ENCODE data around the gene XG.
"Not testable (repeated sequence)": the region's sequence is repeated elsewhere in the genome, so short reads cannot be mapped to it uniquely, and the experiment has no call there.

XG gene

DNA sequence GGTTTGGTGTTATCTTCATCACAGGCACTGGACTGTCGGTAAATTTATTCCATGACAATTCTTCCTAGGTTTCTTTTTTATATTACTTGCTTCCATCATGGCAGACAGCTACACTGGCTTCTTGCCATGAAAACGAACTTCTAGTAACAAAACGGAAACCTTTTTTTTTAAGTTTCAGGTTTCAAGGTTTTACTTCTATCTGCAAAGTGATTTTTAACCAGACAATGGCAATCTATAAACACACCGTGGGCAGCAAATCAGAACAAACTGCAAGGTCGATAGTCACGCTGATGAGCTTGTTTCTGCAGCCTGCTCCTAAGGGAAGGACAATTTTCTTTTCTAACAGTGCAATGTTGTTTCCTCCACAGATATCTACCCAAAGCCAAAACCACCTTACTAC, 29.9 kb downstream of the XG start:
- DNase-seq, result no peak

DNA sequence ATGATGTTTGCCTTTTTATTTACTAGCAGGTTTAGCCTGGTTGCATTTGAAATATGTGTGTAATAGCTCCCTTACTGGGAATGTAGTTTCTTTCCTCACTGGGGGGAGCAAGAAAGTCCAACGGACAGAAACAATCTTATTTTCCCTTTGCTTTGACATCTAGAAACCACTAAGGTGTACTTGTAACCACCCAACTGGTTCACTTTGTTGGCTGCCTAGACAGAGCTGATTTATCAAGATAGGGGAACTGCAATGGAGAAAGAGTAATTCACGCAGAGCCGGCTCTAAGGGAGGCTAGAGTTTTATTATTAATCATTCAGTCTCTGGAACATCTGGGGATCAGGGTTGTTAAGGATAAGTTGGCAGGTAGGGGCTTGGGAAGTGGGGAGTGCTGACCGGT, 30.3 kb downstream of the XG start:
- no peak for DNase-seq

DNA sequence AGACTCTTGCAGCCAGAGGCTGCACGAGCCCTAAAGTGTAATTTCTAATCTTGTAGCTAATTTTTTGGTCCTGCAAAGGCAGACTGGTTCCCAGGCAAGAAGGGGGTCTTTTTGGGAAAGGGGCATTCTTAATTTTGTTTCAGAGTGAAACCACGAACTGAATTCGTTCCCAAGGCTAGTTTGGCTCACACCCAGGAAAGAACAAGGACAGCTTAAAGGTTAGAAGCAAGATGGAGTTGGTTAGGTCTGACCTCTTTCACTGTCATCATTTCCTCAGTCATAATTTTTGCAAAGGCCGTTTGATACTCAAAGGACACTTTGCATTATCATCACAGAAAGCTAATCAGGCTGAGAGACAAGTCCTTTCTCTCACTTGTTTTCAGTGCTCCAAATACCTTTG, 30.9 kb downstream of the XG start:
- no peak for DNase-seq

DNA sequence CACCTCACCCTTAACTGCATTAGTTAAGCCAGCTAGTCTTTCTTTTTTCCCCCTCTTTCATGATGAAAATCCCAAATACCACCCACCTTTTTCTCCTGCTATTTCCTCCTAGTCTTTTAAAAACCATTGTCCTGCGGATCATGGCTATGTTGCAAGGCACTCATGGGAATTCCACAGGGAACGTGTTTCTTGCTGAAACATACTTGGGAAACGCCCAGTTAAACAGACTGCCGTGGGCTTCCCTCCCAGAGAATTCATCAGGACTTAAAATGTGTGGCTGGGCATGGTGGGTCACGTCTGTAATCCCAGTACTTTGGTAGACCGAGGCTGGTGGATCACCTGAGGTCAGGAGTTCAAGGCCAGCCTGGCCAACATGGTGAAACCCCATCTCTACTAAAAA, 32.2 kb downstream of the XG start:
- DNase-seq, result no peak

DNA sequence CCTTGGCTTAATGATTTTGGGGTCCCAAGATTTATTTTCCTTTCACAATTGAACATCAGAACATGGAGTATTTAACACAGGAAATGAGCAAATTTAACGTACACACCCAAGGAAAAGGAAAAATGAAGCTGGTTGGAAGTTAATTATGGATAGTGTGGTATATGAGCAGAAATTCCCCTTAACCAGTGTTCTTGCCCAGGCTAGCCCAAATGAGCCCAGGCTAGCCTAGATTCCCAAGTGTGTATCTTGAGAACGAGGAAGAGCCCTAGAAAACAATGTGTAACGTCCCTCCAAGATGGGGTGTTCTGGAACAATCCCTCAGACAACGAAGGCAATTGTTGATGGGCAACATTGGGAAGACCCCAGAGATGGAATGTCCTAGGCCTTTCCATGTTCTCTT, 33.7 kb downstream of the XG start:
- DNase-seq, result no peak

DNA sequence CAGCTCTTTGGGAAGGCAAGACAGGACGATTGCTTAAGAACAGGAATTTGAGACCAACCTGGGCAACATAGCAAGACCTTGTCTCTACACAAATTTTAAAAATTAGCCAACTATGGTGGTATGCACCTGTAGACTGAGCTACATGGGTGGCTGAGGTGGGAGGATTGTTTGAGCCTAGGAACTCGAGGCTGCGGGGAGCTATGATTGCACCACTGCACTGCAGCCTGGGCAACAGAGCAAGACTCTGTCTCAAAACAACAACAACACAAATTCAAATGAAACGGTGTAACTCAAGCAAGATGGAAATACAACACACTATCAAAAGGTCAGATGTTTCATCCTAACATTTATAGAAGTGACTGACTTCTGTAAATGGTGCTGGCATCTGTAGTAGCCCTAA, 37.1 kb downstream of the XG start:
- no peak for DNase-seq

DNA sequence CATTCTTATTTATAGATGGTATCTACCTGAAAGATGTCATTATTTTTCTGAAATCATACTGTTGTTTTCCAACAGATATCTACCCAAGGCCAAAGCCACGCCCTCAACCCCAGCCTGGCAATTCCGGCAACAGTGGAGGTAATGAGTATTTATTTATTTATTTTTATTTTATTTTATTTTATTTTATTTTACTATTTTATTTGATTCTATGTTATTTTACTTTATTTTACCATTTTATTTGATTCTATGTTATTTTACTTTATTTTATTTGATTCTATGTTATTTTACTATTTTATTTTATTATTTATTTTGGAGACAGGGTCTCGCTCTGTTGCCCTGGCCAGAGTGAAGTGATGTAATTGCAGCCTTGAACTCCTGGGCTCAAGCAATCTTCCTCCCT, 37.7 kb downstream of the XG start:
- no peak for DNase-seq

DNA sequence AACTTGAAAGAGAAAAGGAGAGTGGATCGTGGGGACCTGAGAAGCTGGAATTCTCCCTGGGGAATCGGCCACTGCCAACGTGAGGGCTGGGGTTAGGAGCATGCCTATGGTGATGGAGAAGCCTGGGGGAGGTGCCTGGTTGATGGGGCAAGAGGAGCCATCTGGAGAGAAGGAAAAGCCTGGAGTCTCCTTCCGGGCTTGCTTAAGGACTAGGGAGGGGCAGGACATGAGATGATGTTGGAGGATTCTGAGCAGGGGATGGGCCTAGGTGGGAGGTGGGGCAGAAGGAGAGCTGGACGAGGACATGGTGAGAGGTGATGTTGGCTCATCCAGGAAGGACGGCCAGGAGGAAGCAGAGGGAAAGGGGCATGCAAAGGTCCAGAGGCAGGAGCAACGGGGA, 41.9 kb downstream of the XG start:
- DNase-seq, result no peak

DNA sequence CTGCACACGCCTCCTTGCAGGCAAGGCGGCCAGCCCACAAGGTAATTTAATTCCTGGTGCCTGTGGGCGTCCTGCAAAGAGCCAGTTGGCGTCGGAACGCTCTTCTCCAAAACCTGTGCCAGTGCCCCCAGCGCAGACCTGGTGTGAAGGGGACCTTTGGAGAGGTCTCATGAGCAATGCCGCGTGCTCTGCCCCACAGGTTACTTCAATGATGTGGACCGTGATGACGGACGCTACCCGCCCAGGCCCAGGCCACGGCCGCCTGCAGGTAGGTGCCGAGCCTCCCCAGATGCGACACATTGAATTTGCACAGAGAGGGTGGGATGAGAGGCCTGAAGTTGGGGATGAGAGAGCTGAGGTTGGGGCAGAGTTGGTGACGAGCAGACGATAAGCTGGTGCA, 42.5 kb downstream of the XG start:
- DNase-seq, result no peak

DNA sequence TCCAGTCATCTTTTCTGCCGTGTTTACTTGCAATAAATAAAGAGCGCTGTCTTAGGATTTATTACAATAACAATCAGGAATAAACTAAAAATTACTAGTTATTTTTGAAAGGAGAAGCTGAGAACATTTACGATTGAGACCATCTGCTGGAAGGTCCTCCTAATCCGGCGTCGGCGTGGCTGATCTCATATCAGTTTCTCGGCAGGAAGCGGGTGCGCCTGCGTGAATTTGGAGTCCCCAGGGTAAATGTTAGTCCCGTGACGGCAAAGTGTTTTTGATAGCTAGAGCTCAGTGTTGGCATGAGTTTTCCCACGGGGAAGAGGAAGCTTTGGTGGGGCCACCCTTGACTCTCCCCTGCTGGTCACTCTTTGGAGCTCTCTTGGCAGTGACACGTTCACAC, 45.0 kb downstream of the XG start:
- DNase-seq, result not testable (repeated sequence)

DNA sequence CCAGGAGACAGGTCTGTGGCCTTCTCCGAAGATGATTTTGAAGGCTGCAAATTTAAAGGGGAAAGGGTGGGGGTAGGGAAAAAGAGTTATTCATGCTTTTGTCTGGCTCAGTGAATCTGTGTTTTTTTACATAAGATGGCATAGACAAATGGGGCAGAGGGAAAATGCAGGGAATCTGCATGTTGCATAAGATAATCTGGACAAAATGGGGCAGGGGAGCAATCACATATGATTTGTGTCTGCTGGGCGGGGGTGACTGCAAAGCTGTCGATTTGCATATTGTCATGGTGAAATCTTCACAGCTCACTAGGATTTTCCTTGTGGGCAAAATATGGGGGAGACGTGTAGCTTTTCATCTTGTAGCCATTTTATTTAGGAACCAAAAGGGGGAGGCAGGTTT, 47.5 kb downstream of the XG start:
- DNase-seq, result no peak

DNA sequence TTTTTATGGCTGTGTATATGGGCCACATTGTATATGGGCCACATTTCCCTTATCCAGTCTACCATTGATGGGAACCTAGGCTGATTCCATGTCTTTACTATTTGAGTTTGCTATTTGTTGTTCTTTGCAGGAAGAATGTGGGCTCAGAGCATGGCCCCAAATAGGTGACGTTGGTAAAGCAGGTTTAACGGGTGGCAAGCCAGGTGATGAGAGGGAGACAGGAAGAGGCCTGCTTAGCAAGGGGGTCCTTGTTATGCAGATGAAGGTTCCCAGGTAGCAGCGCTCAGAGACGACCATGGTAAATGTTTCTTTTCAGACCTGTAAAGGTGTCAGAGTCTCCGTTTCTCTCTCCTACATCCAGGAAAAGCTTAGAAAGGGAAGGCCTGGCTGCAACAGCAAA, 48.1 kb downstream of the XG start:
- not testable (repeated sequence) for DNase-seq

DNA sequence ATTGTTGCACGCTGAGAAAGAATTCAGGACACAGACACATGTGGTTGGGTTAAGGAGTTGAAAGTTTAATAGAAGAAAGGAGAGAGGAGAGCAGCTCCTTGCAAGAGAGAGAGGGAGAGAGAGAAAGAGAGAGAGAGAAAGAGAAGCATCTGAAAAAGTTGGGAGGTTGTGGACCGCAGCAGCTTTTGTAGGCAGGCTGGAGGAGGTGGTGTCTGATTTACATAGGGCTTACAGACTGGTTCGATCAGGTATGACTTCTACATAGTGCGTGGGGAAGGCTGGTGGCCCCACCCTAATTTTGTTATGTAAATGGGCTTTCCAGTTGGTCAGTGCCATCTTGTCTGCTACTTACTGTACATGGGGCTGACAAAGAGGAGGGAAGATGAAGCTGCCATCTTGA, 49.4 kb downstream of the XG start:
- no peak for DNase-seq

DNA sequence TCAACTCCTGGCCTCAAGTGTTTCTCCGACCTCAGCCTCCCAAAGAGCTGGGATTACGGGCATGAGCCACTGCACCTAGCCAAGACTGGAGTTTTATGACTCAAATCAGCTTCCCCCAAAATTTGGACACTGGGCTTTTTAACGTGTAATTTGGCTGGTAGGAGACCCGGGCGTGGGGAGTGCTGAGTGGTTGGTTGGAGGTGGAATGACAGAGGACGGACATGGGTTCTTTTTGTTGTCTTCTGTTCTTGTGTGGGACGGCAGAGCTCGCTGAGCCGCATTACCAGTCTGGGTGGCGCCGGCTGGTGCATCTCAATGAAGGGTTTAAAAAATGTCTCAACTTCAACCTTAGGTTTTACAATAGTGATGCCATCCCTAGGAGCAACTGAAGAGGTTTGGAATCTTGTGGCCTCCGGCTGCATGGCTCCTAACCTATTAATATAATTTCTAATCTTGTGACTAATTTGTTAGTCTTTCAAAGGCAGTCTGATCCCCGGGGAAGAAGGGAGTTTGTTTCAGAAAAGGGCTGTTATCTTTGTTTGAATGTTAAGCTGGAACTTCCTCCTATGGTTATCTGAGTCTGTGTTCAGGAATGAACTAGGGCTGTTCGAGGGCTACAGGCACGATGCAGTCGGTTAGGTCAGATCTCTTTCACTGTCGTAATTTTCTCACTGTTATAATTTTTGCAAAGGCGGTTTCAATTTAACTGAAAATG, 50.7 kb downstream of the XG start:
- DNase-seq, result not testable (repeated sequence)

DNA sequence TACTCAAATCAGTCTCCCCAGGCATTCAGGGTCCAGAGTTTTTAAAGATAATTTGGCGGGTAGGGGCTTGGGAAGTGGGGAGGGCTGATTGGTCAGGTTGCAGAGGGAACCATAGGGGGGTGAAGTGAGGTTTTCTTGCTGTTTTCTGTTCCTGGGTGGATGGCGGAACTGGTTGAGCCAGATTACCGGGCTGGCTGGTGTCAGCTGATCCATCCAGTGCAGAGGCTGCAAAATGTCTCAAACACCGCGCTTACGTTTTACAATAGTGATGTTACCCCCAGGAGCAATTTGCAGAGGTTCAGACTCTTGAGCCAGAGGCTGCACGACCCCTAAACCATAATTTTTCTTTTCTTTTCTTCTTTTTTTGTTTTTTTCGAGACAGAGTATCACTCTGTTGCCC, 51.6 kb downstream of the XG start:
- not testable (repeated sequence) for DNase-seq

DNA sequence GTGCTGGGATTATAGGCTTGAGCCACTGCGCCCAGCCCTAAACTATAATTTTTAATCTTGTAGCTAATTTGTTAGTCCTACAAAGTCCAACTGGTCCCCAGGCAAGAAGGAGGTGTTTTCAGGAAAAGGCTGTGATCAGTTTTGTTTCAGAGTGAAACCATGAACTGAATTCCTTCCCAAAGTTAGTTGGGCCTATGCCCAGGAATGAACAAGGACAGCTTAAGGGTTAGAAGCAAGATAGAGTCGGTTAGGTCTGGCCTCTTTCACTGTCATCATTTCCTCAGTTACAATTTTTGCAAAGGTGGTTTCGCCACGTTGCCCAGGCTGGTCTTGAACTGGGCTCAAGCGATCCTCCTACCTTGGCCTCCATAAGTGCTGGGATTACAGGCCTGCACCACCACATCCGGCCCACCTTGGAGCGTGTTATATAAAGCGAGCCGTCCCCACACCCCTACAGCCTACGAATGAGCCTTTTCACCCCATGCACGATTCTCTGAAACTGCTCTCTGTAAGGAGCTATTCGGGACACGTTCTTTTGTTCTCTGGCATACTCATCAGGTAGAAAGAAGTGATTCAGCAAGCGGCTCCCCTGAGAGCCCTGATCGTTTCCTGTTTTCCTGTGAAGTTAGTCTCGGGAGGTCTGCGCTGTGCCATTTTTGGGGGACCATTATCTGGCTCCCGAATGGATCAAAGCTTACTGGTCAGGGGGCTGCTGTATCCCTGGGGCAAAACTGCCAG, 52.4 kb downstream of the XG start:
- DNase-seq, result not testable (repeated sequence)

DNA sequence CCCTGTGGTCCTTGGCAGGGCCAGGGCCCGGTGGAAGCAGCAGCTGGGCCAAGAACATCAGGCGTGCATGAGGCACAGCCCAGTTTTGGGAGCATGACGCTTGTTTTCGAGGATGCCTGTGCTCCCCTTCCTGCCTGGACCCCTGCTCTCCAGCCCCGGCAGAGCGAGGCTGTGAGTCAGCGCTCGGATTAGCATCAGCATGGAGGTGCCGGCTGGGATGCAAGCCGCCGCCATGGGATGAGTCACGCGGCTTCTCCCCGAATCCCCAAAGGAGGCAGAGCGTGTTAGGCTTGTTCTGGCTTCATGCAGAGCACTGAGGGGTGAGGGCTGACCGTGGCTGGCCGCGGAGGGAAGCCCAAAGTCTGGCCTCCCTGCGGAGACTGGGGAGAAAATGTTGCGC, 53.0 kb downstream of the XG start:
- not testable (repeated sequence) for DNase-seq

DNA sequence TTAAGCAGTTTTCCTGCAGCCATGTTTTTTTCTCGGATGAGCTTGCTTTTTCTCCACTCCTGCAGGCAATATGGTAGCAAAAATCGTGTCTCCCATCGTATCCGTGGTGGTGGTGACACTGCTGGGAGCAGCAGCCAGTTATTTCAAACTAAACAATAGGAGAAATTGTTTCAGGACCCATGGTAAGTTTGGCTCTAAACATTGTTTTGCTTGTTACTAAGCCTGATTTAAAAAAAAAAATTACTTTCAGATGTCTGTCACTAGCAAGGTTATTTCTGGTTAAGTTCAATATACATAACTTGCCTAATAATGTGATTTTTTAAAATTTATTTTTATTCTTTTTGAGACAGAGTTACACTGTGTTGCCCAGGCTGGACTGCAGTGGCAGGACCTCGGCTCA, 59.4 kb downstream of the XG start:
- no peak for DNase-seq

DNA sequence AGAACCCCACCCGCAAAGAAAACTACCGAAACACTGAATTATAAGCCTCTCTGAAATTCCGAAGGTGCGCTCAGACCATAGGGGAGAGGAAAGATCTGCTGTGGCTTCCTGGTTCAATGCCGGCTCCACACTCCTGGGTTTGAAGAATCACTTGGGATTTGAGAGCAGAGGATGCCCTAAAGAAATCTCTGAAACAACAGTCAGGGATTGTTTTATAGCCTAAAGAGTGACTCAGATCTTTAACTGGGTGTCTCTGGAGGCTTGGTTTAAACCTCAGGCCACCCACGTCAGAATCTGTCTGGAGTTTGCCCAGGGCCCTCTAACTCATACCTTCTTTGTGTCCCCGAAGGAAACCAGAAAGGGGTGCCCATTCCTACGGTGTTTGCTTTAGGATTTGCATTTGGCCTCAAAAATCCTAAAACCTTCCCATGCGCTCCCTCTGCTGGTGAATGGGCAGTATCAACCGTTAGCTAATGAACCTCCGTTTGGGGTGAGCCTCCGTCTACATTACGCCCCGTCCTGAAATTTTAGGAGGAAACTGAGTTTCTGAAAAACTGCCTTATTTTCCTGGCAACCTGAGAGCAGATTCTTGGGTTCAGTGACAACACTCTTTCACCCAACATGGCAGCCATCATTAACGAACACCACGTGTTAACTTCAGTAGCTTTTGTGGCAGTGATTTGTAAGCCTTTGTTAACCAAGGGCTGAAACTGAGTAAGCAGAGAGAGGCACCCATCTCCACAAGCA, 60.5 kb downstream of the XG start:
- DNase-seq, result peak; percentile 45

DNA sequence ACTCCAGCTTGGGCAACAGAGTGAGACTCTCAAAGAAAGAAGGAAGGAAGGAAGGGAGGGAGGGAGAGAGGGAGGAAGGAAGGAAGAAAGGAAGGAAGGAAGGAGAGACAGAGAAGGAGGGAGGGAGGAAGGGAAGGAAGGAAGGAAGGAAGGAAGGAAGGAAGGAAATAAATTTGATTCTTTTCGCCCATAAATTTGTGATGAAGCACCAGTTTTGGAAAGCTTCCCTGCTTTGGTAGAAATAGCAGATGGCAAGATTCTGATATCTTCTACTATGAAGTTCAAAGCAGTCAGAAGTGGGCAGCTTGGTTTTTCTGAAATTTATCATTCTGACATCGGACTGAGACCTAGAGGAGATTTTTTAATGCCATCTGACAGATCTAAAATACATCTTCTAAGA, 65.2 kb downstream of the XG start:
- DNase-seq, result no peak

DNA sequence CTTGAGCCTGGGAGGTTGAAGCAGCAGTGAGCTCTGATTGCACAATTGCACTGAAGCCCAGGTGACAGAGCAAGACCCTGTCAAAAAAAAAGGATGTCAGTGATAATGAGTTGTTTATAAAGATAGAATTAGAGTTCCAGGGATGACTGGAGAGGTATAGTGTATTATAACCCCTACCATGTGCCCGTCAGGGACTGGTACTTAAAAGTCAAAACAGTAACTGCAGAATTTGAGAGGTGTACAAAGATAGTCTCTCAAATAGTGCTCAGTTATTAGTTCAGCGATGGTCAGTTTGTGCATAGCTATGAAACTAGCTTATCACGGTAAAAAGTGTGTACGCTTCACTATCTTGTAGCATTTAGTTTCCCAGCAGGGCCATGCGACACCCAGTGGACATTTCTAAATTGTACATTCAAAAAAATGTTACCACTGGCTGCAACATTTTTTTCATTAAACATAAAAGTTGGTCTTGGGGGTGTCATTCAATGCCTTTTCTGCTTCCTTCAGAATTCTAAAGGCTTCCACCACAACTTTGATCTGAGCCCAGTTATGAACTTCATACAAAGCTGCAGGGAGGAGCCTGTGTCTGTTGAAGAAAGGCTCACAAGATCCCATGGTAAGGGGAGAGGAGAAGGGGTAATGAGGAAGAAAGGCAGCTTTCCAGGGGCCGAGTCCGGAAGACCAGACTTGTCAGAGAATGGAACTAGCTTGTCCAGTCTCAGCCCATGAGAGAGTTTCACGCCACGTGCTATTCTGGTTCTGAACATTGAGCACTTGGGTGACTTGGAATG, 67.7 kb downstream of the XG start:
- DNase-seq, result no peak

DNA sequence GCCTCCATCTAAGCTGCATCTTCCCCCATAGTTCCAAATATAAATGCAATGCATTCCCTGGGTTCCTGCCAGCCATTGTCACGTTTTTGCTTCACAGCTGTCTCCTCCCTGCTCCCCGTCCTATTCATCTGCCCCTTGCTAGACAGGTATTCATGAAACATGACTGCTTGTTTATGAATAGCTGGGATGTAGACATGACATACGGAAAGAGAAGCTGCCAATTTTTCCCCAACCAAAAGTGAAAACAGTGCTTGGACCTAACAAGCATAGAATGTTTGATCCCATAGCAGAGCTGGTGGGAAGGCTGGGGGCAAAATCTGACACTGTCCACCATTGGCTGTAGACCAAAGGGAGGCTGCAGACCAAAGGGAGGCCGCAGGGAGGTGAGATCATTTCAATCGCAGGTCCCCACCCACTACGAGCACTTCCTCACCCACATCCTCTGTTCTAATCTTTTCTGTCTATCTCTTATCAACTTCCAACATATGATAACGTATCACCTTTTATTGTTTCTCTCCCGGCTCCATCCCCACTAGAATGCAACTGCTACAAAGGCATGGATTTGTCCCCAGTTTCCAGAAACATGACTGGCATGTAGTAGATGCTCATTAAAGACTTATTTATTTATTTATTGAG, 68.4 kb downstream of the XG start:
- DNase-seq, result no peak

Data from midbrain (tissue), 1 donor.